Activated gamma-delta T cell (primary cell): ENCODE results near the gene DMRTC1.
"Not testable (repeated sequence)": the region's sequence is repeated elsewhere in the genome, so short reads cannot be mapped to it uniquely, and the experiment has no call there.

ENCODE experiments used
- DNase-seq: peaks from one replicate; lab custom pipeline; 2025; lab: John Stamatoyannopoulos, UW
- total RNA-seq, 2 donors: gene quantifications; one replicate each; lab custom pipeline; 2026; lab: John Stamatoyannopoulos, UW

Gene DMRTC1
- 0 reads per million in 2 donors for total RNA-seq

DNA sequence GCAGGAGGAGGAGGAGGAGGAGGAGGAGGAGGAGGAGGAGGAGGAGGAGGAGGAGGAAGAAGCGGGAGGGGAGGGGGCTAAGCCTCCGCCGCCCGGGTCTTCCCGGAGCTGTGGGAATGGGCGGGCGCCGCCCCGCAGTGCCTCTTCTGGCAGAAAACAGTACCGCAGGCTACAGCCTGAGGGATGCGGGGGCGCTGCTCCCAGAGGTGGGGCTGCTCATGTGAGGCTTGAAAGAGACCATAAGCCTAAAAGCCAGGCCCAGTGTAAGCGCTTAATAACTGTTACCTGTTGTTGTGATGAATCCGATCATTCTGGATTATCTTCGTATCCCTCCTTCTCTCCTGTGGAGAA lies at the start of gene DMRTC1:
Gene DMRTC1, minus strand, starts transcription at position 19 of the 351 bp plus-strand sequence. CDS start 68,143 bp downstream, outside the sequence.
- not testable (repeated sequence) for DNase-seq

DNA sequence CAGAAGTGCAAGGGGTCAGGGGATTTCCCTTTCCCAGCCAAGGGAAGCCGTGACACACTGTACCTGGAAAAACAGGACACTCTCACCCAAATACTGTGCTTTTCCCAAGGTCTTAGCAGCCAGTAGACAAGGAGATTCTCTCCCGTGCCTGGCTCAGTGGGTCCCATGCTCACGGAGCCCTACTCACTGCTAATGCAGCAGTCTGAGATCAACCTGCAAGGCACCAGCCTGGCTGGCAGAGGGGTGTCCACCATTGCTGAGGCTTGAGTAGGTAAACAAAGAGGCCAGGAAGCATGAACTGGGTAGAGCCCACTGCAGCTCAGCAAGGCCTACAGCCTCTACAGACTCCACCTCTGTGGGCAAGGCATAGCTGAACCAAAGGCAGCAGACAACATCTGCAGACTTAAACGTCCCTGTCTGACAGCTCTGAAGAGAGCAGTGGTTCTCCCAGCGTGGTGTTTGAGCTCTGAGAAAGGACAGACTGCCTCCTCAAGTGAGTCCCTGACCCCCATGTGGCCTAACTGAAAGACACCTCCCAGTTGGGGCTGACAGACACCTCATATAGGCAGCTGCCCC lies 37.3 kb upstream of the DMRTC1 start:
- DNase-seq = not testable (repeated sequence)

DNA sequence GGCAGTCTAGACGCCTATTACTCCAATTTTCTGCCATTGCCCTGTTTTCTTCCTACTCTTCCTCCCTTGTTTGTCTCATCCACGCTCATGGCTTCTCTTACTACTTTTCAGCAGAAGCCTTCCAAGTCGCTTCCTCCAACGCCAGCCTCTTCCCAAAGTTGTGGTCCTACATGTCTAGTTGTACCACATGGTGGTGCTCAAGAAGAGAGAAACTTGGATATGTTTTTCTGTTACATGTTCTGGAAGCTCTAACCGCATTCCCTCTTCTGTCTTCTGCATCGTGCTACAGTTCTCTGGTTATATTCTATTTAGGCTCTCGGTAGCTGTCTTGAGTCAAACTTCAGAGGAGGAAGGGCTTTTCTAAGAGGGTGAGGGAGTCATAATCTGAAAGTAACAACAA lies 31.2 kb upstream of the DMRTC1 start:
- not testable (repeated sequence) for DNase-seq

GRCh38 chrX:72971859-72972258 lies 28.2 kb upstream of the DMRTC1 start:
- not testable (repeated sequence) for DNase-seq

- not testable (repeated sequence) for DNase-seq
Measured at GRCh38 chrX:72959971-72960370, 16.3 kb upstream of the DMRTC1 start.

DNA sequence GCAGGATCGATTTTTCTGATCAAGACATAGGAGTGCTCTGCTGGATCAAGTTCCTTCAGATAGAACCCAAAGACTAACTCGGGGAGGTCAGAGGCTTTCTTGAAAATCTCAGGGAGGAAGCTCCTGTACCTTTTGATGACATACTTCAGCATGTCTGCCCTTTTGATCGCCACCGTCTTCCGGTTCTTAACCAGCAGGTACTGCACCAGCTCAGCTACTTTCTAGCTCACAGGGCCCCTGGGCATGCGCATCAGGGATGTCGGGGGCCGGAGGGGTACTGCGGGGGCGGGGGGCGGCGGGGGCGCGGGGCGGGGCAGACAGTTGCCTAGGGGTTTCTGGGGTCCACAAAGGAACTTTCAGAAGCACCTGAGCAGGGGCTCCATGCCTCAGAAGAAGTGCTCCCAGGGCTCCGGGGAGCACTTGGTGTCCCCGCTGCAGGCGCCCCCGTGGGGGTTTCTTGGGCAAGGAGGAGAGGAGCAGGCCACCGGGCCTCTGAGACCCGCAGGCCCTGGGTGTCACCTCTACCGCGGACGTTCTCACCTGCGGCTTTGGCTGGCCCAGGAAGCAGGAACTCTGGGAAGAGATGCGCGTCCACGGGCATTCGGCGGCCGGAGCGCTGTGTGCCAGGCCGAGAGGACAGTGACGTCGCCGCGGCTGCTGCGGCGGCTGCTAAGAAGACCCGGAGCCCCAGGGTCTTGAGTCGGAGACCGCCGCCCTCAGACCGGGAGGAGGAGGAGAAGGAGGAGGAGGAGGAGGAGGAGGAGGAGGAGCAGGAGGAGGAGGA lies 410 bp downstream of the DMRTC1 start:
- DNase-seq = not testable (repeated sequence)

GRCh38 chrX:72942272-72942671 lies 1.4 kb downstream of the DMRTC1 start:
- not testable (repeated sequence) for DNase-seq

- not testable (repeated sequence) for DNase-seq
Measured at GRCh38 chrX:72937906-72938305, 5.7 kb downstream of the DMRTC1 start, which contains the start of gene FAM236A. TSS of gene FAM236A (plus strand) at chrX:72938206. CDS start at chrX:72938263, 57 bp downstream.

DNA sequence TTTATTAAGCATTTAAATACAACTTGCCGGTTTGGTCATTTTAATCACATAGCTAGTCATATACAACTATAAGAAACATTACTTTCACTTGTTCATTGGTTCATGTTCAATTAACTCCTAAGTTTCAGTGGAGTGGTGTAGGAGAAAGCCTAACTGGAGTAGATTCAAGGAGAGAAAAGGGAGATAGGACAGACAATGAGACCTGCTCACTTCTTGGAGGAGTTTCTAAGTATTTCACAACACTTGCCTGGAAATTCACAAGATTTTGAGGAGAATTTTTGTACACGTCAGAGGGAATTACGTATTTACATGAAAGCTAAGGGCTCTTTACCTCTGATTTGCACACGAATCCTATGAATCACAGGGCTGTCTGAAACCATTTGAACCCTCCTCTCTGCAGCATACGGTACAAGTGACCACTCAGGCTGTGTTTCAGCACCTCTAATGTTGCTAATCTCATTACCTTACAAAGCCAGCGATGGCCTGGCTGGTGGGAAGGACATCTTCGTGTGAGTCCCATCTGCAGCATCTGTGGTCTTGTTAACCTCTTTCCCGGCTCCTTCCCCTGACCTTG lies 6.7 kb downstream of the DMRTC1 start:
- DNase-seq = not testable (repeated sequence)

DNA sequence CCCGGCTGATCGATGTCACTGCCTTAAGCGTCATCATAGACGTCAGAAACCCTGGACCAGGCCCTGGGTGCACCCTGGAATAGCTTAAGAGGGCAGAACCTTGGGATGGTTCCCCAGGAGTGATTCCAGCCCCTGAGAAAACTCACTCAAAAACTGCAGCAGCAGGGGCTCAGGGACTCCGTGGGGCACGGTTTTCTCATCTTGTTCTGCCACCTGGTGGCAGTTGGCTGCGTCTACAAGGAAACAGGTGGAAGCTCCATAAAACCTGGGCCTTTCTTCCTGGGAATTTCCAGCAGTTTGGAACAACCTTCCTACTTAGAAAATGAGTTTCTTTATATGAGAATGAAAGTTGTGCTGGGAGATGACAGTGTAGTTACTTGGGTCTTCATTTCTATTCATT lies 7.2 kb downstream of the DMRTC1 start:
- DNase-seq = not testable (repeated sequence)

GRCh38 chrX:72932283-72932682 lies 11.4 kb downstream of the DMRTC1 start:
- DNase-seq = not testable (repeated sequence)

GRCh38 chrX:72916096-72916495 lies 27.5 kb downstream of the DMRTC1 start:
- DNase-seq = not testable (repeated sequence)

DNA sequence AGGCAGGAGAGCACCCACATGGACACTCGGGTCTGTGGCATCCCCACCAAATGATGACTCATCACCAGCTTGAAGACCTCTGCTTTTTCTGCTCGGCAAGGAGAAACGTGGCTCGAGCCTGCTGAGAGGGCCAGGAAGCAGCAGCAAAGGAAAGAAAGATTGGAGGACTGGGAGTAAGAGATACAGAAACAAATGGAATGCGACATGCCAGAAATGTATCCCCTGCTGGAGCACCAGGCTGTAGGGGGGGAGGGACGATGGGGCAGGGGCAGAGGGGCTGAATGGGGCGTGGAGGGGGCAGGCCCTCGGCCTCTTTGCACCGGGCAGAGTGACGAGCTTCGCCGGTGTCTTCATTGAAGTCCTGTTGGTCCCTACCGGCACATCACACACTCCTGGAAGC lies 31.3 kb downstream of the DMRTC1 start, which contains the start of gene FAM236C:
Gene FAM236C, plus strand, starts transcription at position 301 of the 400 bp plus-strand sequence. CDS start 100 bp downstream, outside the sequence.
- not testable (repeated sequence) for DNase-seq

DNA sequence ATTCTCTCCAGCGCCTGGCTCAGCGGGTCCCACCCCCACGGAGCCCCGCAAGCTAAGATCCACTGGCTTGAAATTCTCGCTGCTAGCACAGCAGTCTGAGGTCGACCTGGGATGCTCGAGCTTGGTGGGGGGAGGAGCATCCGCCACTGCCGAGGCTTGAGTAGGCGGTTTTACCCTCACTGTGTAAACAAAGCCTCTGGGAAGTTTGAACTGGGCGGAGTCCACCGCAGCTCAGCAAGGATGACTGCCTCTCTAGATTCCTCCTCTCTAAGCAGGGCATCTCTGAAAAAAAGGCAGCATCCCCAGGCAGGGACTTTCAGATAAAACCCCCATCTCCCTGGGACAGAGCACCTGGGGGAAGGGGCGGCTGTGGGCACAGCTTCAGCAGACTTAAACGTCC lies 53.9 kb downstream of the DMRTC1 start:
- DNase-seq = not testable (repeated sequence)

GRCh38 chrX:72882898-72883297 lies 60.7 kb downstream of the DMRTC1 start:
- DNase-seq = not testable (repeated sequence)

DNA sequence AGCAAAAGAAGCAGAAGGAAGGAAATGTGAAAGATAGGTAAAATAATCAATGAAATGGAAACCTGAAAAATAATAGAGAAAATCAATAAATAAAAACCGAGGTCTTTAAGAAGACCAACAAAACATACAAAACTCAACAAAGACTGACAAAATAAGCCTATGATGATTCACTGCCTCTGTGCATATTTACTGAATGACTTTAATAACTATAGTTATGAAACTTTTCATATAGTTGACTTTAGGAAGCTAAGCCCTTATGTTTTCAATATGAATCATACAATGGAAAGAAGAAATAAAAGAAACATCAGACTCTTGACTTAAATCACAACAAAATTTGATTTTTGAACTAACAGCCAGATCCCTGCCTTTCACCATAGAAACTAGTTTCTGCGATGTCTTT lies 106.1 kb downstream of the DMRTC1 start:
- not testable (repeated sequence) for DNase-seq

- not testable (repeated sequence) for DNase-seq
Measured at GRCh38 chrX:72830701-72831100, 112.9 kb downstream of the DMRTC1 start.
